ENCODE measurements around the gene FUT3.

- TF ChIP-seq CTCF (optimal IDR thresholded peaks at IDR 0.05 in 1 of 3, IDR thresholded peaks at IDR 0.05 in 1 of 3, conservative IDR thresholded peaks at IDR 0.05 in 1 of 3; ENCODE audit: extremely low read depth in 1 of 3, insufficient read depth in 2 of 3, low read length in 3 of 3) = no peak
- TF ChIP-seq EZH2 (IDR thresholded peaks at IDR 0.05; ENCODE audit: low read length) = no peak
Measured at GRCh38 chr19:5857203-5858081, 6.2 kb upstream of the FUT3 start.

Data from keratinocyte (primary cell).